Activated naive CD4-positive, alpha-beta T cell treated with Interleukin-2 at 50 U/mL for 16 hours (primary cell): ENCODE results near the gene PDCD7.
"Not testable (repeated sequence)": the region's sequence is repeated elsewhere in the genome, so short reads cannot be mapped to it uniquely, and the experiment has no call there.

Source experiments
- DNase-seq: peaks from one replicate; pipeline ENCODE4 v3.0.0-alpha.2; 2020

PDCD7 gene

GRCh38 chr15:65115086-65115485, 18.5 kb downstream of the PDCD7 start, which contains the start of gene UBAP1L:
TSS of gene UBAP1L (minus strand) at chr15:65115200. CDS start at chr15:65106215, 8,985 bp downstream.
- DNase-seq = no peak

GRCh38 chr15:65110676-65111292, 22.8 kb downstream of the PDCD7 start:
- no peak for DNase-seq

- no peak for DNase-seq
Measured at GRCh38 chr15:65106011-65106590, 27.5 kb downstream of the PDCD7 start.

- DNase-seq = no peak
Measured at GRCh38 chr15:65105038-65105437, 28.6 kb downstream of the PDCD7 start.

GRCh38 chr15:65102912-65103311, 30.7 kb downstream of the PDCD7 start:
- no peak for DNase-seq

GRCh38 chr15:65101891-65102708, 31.5 kb downstream of the PDCD7 start:
- DNase-seq = no peak

- DNase-seq = peak; percentile 49
Measured at GRCh38 chr15:65101411-65101890, 32.2 kb downstream of the PDCD7 start.

GRCh38 chr15:65100442-65100841, 33.2 kb downstream of the PDCD7 start:
- DNase-seq = no peak

GRCh38 chr15:65099801-65100200, 33.8 kb downstream of the PDCD7 start:
- not testable (repeated sequence) for DNase-seq

- no peak for DNase-seq
Measured at GRCh38 chr15:65099336-65099735, 34.3 kb downstream of the PDCD7 start.

GRCh38 chr15:65097651-65098263, 35.9 kb downstream of the PDCD7 start:
- no peak for DNase-seq

GRCh38 chr15:65096481-65097385, 36.9 kb downstream of the PDCD7 start:
- DNase-seq = no peak

GRCh38 chr15:65095747-65096104, 37.9 kb downstream of the PDCD7 start:
- DNase-seq = no peak

- no peak for DNase-seq
Measured at GRCh38 chr15:65095011-65095746, 38.4 kb downstream of the PDCD7 start.

GRCh38 chr15:65094294-65094995, 39.2 kb downstream of the PDCD7 start:
- no peak for DNase-seq

GRCh38 chr15:65093793-65094170, 39.8 kb downstream of the PDCD7 start:
- not testable (repeated sequence) for DNase-seq

GRCh38 chr15:65092911-65093792, 40.5 kb downstream of the PDCD7 start:
- DNase-seq = no peak

- no peak for DNase-seq
Measured at GRCh38 chr15:65091946-65092770, 41.5 kb downstream of the PDCD7 start.
